Measurements from ENCODE around the gene RHEB. TPM values are rescaled to one million over a fixed set of nuclear protein-coding genes. Genes with fewer than 3 reads are reported as not detected.

RHEB gene
- total RNA-seq, 1 experiment from 2014 or later, result 114 TPM

DNA sequence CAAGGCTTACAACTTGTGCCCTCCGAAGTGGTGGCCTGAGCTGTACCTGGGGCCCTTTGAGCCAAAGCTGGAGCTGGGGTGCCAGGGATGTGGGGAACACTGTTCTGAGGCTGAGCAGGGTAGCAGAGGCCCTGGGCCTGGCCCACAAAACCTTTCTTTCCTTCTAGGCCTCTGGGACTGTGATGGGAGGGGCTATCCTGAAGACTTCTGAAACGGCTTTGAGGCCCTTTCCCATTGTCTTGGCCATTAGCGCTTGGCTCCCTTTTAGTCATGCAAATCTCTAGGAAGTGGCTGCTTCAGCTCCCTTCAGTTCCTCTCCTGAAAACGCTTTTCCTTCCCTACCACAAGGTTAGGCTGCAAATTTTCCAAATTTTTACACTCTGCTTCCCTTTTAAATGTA lies 62.9 kb downstream of the RHEB start:
- WGBS (ENCODE audit: extremely low coverage, insufficient read length, low lambda C conversion rate), result no CpG with 5 or more reads among the region's 4 CpGs
- no peak overlapping the region for H2BK15ac ChIP-seq (ENCODE audit: low read depth, low read length)
- peaks cover 13% of the 10 kb centered on the region; the same call in 1 of the 2 replicates for H3K27me3 Mint-ChIP-seq (ENCODE audit: low read depth)

More for the DNA sequence above, 62.9 kb downstream of the RHEB start:
- H3K56ac ChIP-seq (ENCODE audit: insufficient read length, low read depth, low read length), result no peak overlapping the region
- H3K9me3 Mint-ChIP-seq, result peaks cover 16% of the 10 kb centered on the region in 2 experiments
- H3K9ac ChIP-seq (ENCODE audit: extremely low read depth, insufficient read length, low read length), result no peak overlapping the region
- H3K27ac ChIP-seq (ENCODE audit: insufficient read length, low read depth, low read length), result peak overlapping the region; percentile 70
- no peak overlapping the region for H4K8ac ChIP-seq (replicated peaks; ENCODE audit: insufficient read length, low read depth, low read length)
- H4K5ac ChIP-seq (ENCODE audit: insufficient read length, low read depth, low read length), result no peak overlapping the region
- no peaks in the 10 kb centered on the region for H3K27me3 ChIP-seq (ENCODE audit: insufficient read depth, low read length)
- no peak overlapping the region for H3K4me2 ChIP-seq (ENCODE audit: insufficient read depth, insufficient read length, low read length)
- no peaks in the 10 kb centered on the region for H3K79me2 ChIP-seq (ENCODE audit: insufficient read depth, low read length)
- H2BK5ac ChIP-seq (ENCODE audit: insufficient read length, low read length), result no peak overlapping the region
- H3K23ac ChIP-seq (ENCODE audit: insufficient read length, low read depth, low read length), result no peak overlapping the region
- H3K4ac ChIP-seq (ENCODE audit: low read depth, low read length), result no peak overlapping the region
- no peak overlapping the region for H2AFZ ChIP-seq (ENCODE audit: low read length)
- H2AK5ac ChIP-seq (ENCODE audit: insufficient read length, low read length), result no peak overlapping the region
- H3K4me3 Mint-ChIP-seq, result peak overlapping the region; percentile 7 to 19
- peaks cover 77 to 78% of the 10 kb centered on the region in 2 experiments for H3K4me1 Mint-ChIP-seq
- H3K23me2 ChIP-seq (ENCODE audit: insufficient read length, low read depth, low read length, poor library complexity, severe bottlenecking), result no peaks in the 10 kb centered on the region
- peaks cover 6 to 16% (median 10%) of the 10 kb centered on the region in 3 experiments for H3K36me3 Mint-ChIP-seq (ENCODE audit: insufficient read depth in 1 of 3, low read depth in 3 of 3)
- no peak overlapping the region for H2BK120ac ChIP-seq (ENCODE audit: low read depth, low read length, poor library complexity, severe bottlenecking)
- peak; percentile 86 for DNase-seq
- H4K91ac ChIP-seq (ENCODE audit: insufficient read length, low read depth, low read length), result no peak overlapping the region
- peak overlapping the region; percentile 56; the same call in 1 of the 2 replicates for H3K14ac ChIP-seq (ENCODE audit: insufficient read depth, low read length)
- H2BK20ac ChIP-seq (ENCODE audit: low read depth, low read length, poor library complexity, severe bottlenecking), result no peak overlapping the region
- peaks cover 8% of the 10 kb centered on the region; the same call in 1 of the 2 replicates for H3K4me1 ChIP-seq (ENCODE audit: insufficient read depth, low read length)
- H3K27ac Mint-ChIP-seq, result peak overlapping the region; percentile 20 to 82 (median 53); a peak in 5 of 7 replicates
- TF ChIP-seq, protein P1, sequence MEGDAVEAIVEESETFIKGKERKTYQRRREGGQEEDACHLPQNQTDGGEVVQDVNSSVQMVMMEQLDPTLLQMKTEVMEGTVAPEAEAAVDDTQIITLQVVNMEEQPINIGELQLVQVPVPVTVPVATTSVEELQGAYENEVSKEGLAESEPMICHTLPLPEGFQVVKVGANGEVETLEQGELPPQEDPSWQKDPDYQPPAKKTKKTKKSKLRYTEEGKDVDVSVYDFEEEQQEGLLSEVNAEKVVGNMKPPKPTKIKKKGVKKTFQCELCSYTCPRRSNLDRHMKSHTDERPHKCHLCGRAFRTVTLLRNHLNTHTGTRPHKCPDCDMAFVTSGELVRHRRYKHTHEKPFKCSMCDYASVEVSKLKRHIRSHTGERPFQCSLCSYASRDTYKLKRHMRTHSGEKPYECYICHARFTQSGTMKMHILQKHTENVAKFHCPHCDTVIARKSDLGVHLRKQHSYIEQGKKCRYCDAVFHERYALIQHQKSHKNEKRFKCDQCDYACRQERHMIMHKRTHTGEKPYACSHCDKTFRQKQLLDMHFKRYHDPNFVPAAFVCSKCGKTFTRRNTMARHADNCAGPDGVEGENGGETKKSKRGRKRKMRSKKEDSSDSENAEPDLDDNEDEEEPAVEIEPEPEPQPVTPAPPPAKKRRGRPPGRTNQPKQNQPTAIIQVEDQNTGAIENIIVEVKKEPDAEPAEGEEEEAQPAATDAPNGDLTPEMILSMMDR (conservative IDR thresholded peaks at IDR 0.05), result no peak
- H3K9me3 ChIP-seq (ENCODE audit: control insufficient read depth, low read depth, low read length), result no peaks in the 10 kb centered on the region
- H4K20me1 ChIP-seq (ENCODE audit: control insufficient read depth, insufficient read depth, insufficient read length), result no peaks in the 10 kb centered on the region
- H3K79me1 ChIP-seq (ENCODE audit: insufficient read depth, low read depth, low read length, poor library complexity, severe bottlenecking), result no peaks in the 10 kb centered on the region
- H3T11ph ChIP-seq (ENCODE audit: low read length), result no peak overlapping the region
- H3K18ac ChIP-seq (ENCODE audit: insufficient read length, low read depth, low read length), result no peak overlapping the region
- no peak overlapping the region for H2BK12ac ChIP-seq (ENCODE audit: insufficient read length, low read depth, low read length)

Data from H9 (cell line).